NCI-H2029 treated with DMSO at 0.1 percent for 48 hours (cell line): ENCODE measurements around the gene KBTBD12.
"Not testable (repeated sequence)": the region's sequence is repeated elsewhere in the genome, so short reads cannot be mapped to it uniquely, and the experiment has no call there.

ENCODE experiments used
- DNase-seq: peaks from one replicate; lab custom pipeline; 2025; lab: John Stamatoyannopoulos, UW

KBTBD12 gene

GRCh38 chr3:127903611-127904375, 11.2 kb upstream of the KBTBD12 start:
- DNase-seq: no peak

- DNase-seq: no peak
These were observed 9.5 kb upstream of the KBTBD12 start for GRCh38 chr3:127905556-127905955.

GRCh38 chr3:127906653-127907052, 8.4 kb upstream of the KBTBD12 start:
- DNase-seq: not testable (repeated sequence)

GRCh38 chr3:127908202-127908601, 6.8 kb upstream of the KBTBD12 start:
- DNase-seq: no peak

GRCh38 chr3:127908951-127909350, 6.1 kb upstream of the KBTBD12 start:
- DNase-seq: no peak

GRCh38 chr3:127909646-127910045, 5.4 kb upstream of the KBTBD12 start:
- DNase-seq: no peak

GRCh38 chr3:127911421-127911931, 3.6 kb upstream of the KBTBD12 start:
- no peak for DNase-seq

GRCh38 chr3:127913841-127914240, 1.2 kb upstream of the KBTBD12 start:
- DNase-seq: not testable (repeated sequence)

- DNase-seq: peak; percentile 34
These were observed 448 bp upstream of the KBTBD12 start for GRCh38 chr3:127914584-127914983.

- peak; percentile 8 for DNase-seq
These were observed 983 bp downstream of the KBTBD12 start for GRCh38 chr3:127915937-127916493.

GRCh38 chr3:127920738-127921137, 5.7 kb downstream of the KBTBD12 start:
- DNase-seq: no peak

GRCh38 chr3:127923611-127924010, 8.6 kb downstream of the KBTBD12 start:
- DNase-seq: no peak

GRCh38 chr3:127925384-127925783, 10.4 kb downstream of the KBTBD12 start:
- DNase-seq: no peak

GRCh38 chr3:127927829-127928604, 13.0 kb downstream of the KBTBD12 start:
- no peak for DNase-seq

GRCh38 chr3:127929818-127930413, 14.9 kb downstream of the KBTBD12 start:
- no peak for DNase-seq

GRCh38 chr3:127933396-127933795, 18.4 kb downstream of the KBTBD12 start:
- no peak for DNase-seq

GRCh38 chr3:127938800-127939199, 23.8 kb downstream of the KBTBD12 start:
- no peak for DNase-seq

GRCh38 chr3:127940116-127940515, 25.1 kb downstream of the KBTBD12 start:
- no peak for DNase-seq

GRCh38 chr3:127942613-127943012, 27.6 kb downstream of the KBTBD12 start:
- DNase-seq: no peak

- no peak for DNase-seq
These were observed 33.2 kb downstream of the KBTBD12 start for GRCh38 chr3:127948211-127948610.

- DNase-seq: no peak
These were observed 34.5 kb downstream of the KBTBD12 start for GRCh38 chr3:127949446-127950055.

- DNase-seq: no peak
These were observed 36.2 kb downstream of the KBTBD12 start for GRCh38 chr3:127951276-127951675.
